Measurements from ENCODE around the gene MAP4. TPM values are rescaled to one million over a fixed set of nuclear protein-coding genes. Genes with fewer than 3 reads are reported as not detected.

MAP4 gene
- total RNA-seq, 1 experiment from 2014 or later, result 140 TPM

DNA sequence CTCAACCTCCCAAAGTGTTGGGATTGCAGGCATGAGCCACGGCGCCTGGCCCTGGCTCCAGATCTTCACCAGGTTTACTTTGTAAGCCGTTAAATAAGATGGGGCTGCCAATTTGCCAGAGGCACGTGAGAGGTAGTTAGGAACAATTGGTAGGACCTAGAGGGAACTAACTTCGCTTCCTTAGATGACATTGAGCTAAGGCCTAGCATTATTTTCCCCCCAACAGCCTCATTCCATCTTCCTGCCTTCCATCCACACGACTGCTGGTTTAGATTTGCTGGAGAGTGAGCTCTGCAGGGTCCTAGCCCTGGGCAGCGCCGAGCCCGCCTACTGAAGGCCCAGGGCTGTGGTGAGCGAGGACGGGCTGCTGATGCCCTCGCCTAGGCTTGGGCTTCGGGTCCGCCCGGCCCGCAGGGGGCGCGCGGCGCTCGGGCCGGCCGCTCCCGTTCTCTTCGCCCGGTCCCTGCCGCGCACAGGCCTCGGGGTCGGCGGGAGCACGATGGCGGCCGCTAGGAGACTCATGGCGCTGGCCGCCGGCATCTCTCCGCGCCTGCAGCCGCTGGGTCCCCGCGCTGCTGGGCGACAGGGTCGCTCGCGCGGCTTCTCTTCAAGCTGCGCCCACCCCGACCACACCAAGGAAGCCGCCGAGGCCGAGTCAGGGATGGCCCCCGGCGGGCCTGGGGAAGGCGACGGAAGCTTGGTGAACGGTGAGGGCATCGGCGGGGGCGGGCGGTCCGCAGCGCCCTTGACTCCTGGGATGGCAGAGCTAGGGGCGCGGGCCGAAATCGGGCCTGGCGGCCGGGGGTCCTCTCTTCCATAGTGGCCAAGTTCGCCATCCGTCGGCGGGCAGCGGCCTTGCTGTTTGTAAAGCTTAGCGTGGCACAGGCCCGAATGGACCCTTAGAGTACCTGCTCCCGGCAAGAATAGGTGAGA lies 191.4 kb downstream of the MAP4 start:
- TF ChIP-seq, protein P1, sequence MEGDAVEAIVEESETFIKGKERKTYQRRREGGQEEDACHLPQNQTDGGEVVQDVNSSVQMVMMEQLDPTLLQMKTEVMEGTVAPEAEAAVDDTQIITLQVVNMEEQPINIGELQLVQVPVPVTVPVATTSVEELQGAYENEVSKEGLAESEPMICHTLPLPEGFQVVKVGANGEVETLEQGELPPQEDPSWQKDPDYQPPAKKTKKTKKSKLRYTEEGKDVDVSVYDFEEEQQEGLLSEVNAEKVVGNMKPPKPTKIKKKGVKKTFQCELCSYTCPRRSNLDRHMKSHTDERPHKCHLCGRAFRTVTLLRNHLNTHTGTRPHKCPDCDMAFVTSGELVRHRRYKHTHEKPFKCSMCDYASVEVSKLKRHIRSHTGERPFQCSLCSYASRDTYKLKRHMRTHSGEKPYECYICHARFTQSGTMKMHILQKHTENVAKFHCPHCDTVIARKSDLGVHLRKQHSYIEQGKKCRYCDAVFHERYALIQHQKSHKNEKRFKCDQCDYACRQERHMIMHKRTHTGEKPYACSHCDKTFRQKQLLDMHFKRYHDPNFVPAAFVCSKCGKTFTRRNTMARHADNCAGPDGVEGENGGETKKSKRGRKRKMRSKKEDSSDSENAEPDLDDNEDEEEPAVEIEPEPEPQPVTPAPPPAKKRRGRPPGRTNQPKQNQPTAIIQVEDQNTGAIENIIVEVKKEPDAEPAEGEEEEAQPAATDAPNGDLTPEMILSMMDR (conservative IDR thresholded peaks at IDR 0.05), result peak; percentile 93
- Histone ChIP-seq H3K4me1 (ENCODE audit: insufficient read depth, low read length) (peaks cover 5% of the 10 kb centered on the region), H3K9ac (ENCODE audit: extremely low read depth, insufficient read length, low read length) (peak overlapping the region; percentile 90), H2BK5ac (ENCODE audit: insufficient read length, low read length) (no peak overlapping the region), H2BK15ac (ENCODE audit: low read depth, low read length) (no peak overlapping the region), H3K18ac (ENCODE audit: insufficient read length, low read depth, low read length) (peak overlapping the region; percentile 78), H3K27ac (ENCODE audit: insufficient read length, low read depth, low read length) (no peak overlapping the region), H3K14ac (ENCODE audit: insufficient read depth, low read length) (peak overlapping the region; percentile 89), H2BK120ac (ENCODE audit: low read depth, low read length, poor library complexity, severe bottlenecking) (no peak overlapping the region), H3K23ac (ENCODE audit: insufficient read length, low read depth, low read length) (no peak overlapping the region), H2BK12ac (ENCODE audit: insufficient read length, low read depth, low read length) (no peak overlapping the region), H3K27me3 (ENCODE audit: insufficient read depth, low read length) (no peaks in the 10 kb centered on the region), H3K56ac (ENCODE audit: insufficient read length, low read depth, low read length) (no peak overlapping the region), H3K79me1 (ENCODE audit: insufficient read depth, low read depth, low read length, poor library complexity, severe bottlenecking) (peaks cover 4% of the 10 kb centered on the region), H2BK20ac (ENCODE audit: low read depth, low read length, poor library complexity, severe bottlenecking) (no peak overlapping the region), H2AFZ (ENCODE audit: low read length) (no peak overlapping the region), H4K20me1 (ENCODE audit: control insufficient read depth, insufficient read depth, insufficient read length) (no peaks in the 10 kb centered on the region), H3K79me2 (ENCODE audit: insufficient read depth, low read length) (peaks cover 13% of the 10 kb centered on the region; the same call in 1 of the 2 replicates), H3K4ac (ENCODE audit: low read depth, low read length) (0 out of 2 replicates have a peak overlapping the region, but pooled peaks have one; percentile 19), H2AK5ac (ENCODE audit: insufficient read length, low read length) (no peak overlapping the region), H4K8ac (replicated peaks; ENCODE audit: insufficient read length, low read depth, low read length) (no peak overlapping the region), H4K91ac (ENCODE audit: insufficient read length, low read depth, low read length) (peak overlapping the region; percentile 42), H3K23me2 (ENCODE audit: insufficient read length, low read depth, low read length, poor library complexity, severe bottlenecking) (peaks cover 8% of the 10 kb centered on the region), H3K9me3 (ENCODE audit: control insufficient read depth, low read depth, low read length) (no peaks in the 10 kb centered on the region), H4K5ac (ENCODE audit: insufficient read length, low read depth, low read length) (no peak overlapping the region), H3T11ph (ENCODE audit: low read length) (no peak overlapping the region), H3K4me2 (ENCODE audit: insufficient read depth, insufficient read length, low read length) (peak overlapping the region; percentile 95)
- Mint-ChIP-seq H3K36me3 (ENCODE audit: insufficient read depth in 1 of 3, low read depth in 3 of 3) (peaks cover 38 to 51% (median 49%) of the 10 kb centered on the region in 3 experiments), H3K9me3 (no peaks in the 10 kb centered on the region; a peak in 1 of 5 replicates), H3K27ac (peak overlapping the region; percentile 90 to 92 (median 92)), H3K4me1 (peaks cover 11 to 20% of the 10 kb centered on the region in 2 experiments), H3K4me3 (peak overlapping the region; percentile 93 to 95), H3K27me3 (ENCODE audit: low read depth) (no peaks in the 10 kb centered on the region)
- WGBS (ENCODE audit: extremely low coverage, insufficient read length, low lambda C conversion rate), result no CpG with 5 or more reads among the region's 77 CpGs
- peak; percentile 90 for DNase-seq

All from H9 (cell line).